HEK293 (cell line): ENCODE results near the gene GOLGA3.
A peak's percentile ranks its signal among the peaks of the same experiment; 100 is the strongest.

Experiments
- CTCF ChIA-PET: fragments of 350-600 bp; formaldehyde crosslinking; extraction: SDS; loops from one replicate; lab custom pipeline; 2021; ENCODE audit warnings: antibody characterized with exemption; lab: Yijun Ruan, JAX
- POLR2A ChIA-PET: fragments of 300-600 bp; formaldehyde crosslinking; extraction: SDS; loops from one replicate; lab custom pipeline; 2020; ENCODE audit warnings: antibody characterized with exemption, inconsistent platforms; lab: Yijun Ruan, JAX
- H3K27ac ChIP-seq: fragments of 200-500 bp; sonication (Bioruptor generic); 2 replicates; pipeline ENCODE4 v1.5.1; 2014; ENCODE audit warnings: low read depth, low read length, control low read depth, inconsistent platforms; ENCODE audit errors: extremely low read depth
- H3K36me3 ChIP-seq, 2 experiments: fragments of 200-500 bp in 1 of 2; sonication (Bioruptor generic) in 1 of 2; 1 replicate in 1 of 2; 2 replicates in 1 of 2; pipeline ENCODE4 v1.5.1; 2014 to 2017; ENCODE audit warnings: inconsistent platforms in 2 of 2, low read length in 2 of 2; ENCODE audit not compliant: control insufficient read depth in 2 of 2, insufficient read depth in 1 of 2
- H3K4me1 ChIP-seq: fragments of 200-500 bp; sonication (Bioruptor generic); 2 replicates; pipeline ENCODE4 v1.5.1; 2014; ENCODE audit warnings: mild to moderate bottlenecking, low read length, inconsistent platforms; ENCODE audit not compliant: control insufficient read depth, insufficient read depth
- H3K4me3 ChIP-seq: 2 replicates; pipeline ENCODE4 v1.5.1; 2011; ENCODE audit warnings: low read depth, mild to moderate bottlenecking, control low read depth, low read length, moderate library complexity
- H3K9me3 ChIP-seq: fragments of 200-500 bp; sonication (Bioruptor generic); 2 replicates; pipeline ENCODE4 v1.5.1; 2014; ENCODE audit warnings: low read depth, low read length, inconsistent platforms; ENCODE audit not compliant: control insufficient read depth, insufficient read depth
- GLI4 ChIP-seq: fragments of 450-650 bp; formaldehyde crosslinking; IDR thresholded peaks from 2 replicates; pipeline ENCODE4 v1.5.1; 2016; ENCODE audit warnings: missing biosample characterization, missing genetic modification characterization
- HIC1 ChIP-seq: fragments of 450-650 bp; formaldehyde crosslinking; IDR thresholded peaks from 2 replicates; pipeline ENCODE4 v1.5.1; 2016; ENCODE audit warnings: missing biosample characterization, missing genetic modification characterization
- KLF10 ChIP-seq: fragments of 450-650 bp; IDR thresholded peaks from 2 replicates; pipeline ENCODE4 v1.5.1; 2018; ENCODE audit warnings: missing biosample characterization, mild to moderate bottlenecking, missing genetic modification characterization
- SP7 ChIP-seq: fragments of 450-650 bp; formaldehyde crosslinking; IDR thresholded peaks from 2 replicates; pipeline ENCODE4 v1.5.1; 2016; ENCODE audit warnings: missing biosample characterization, missing genetic modification characterization
- ZBTB17 ChIP-seq: fragments of 450-650 bp; formaldehyde crosslinking; IDR thresholded peaks from 2 replicates; pipeline ENCODE4 v1.5.1; 2016; ENCODE audit warnings: missing biosample characterization, missing genetic modification characterization
- ZBTB7A ChIP-seq: fragments of 450-650 bp; formaldehyde crosslinking; IDR thresholded peaks from 2 replicates; pipeline ENCODE4 v1.5.1; 2016; ENCODE audit warnings: low read depth, missing biosample characterization, missing genetic modification characterization
- ZBTB8A ChIP-seq: fragments of 450-650 bp; formaldehyde crosslinking; IDR thresholded peaks from 2 replicates; pipeline ENCODE4 v1.5.1; 2016; ENCODE audit warnings: missing biosample characterization, missing genetic modification characterization
- ZNF155 ChIP-seq: fragments of 450-650 bp; formaldehyde crosslinking; IDR thresholded peaks from 2 replicates; pipeline ENCODE4 v1.5.1; 2016; ENCODE audit warnings: missing biosample characterization, missing genetic modification characterization
- ZNF175 ChIP-seq: fragments of 450-650 bp; formaldehyde crosslinking; IDR thresholded peaks from 2 replicates; pipeline ENCODE4 v1.5.1; 2016; ENCODE audit warnings: missing biosample characterization, missing genetic modification characterization
- ZNF335 ChIP-seq: fragments of 450-650 bp; formaldehyde crosslinking; conservative IDR thresholded peaks from 2 replicates; pipeline ENCODE4 v1.5.1; 2016; ENCODE audit warnings: missing biosample characterization, missing genetic modification characterization
- ZNF529 ChIP-seq: fragments of 450-650 bp; formaldehyde crosslinking; IDR thresholded peaks from 2 replicates; pipeline ENCODE4 v1.5.1; 2017; ENCODE audit warnings: missing genetic modification characterization, missing biosample characterization; ENCODE audit not compliant: insufficient replicate concordance
- ZNF560 ChIP-seq: fragments of 450-650 bp; formaldehyde crosslinking; IDR thresholded peaks from 2 replicates; pipeline ENCODE4 v1.5.1; 2017; ENCODE audit warnings: missing biosample characterization, missing genetic modification characterization, borderline replicate concordance
- ZNF580 ChIP-seq: fragments of 450-650 bp; formaldehyde crosslinking; IDR thresholded peaks from 2 replicates; pipeline ENCODE4 v1.5.1; 2016; ENCODE audit warnings: missing biosample characterization, missing genetic modification characterization
- ZNF600 ChIP-seq: fragments of 450-650 bp; formaldehyde crosslinking; IDR thresholded peaks from 2 replicates; pipeline ENCODE4 v1.5.1; 2016; ENCODE audit warnings: missing biosample characterization, missing genetic modification characterization
- ZNF645 ChIP-seq: fragments of 450-650 bp; formaldehyde crosslinking; IDR thresholded peaks from 2 replicates; pipeline ENCODE4; 2016; ENCODE audit warnings: missing biosample characterization, missing genetic modification characterization
- ZNF654 ChIP-seq: fragments of 450-650 bp; formaldehyde crosslinking; IDR thresholded peaks from 2 replicates; pipeline ENCODE4 v1.5.1; 2016; ENCODE audit warnings: low read depth, missing biosample characterization, missing genetic modification characterization
- ZNF660 ChIP-seq: fragments of 450-650 bp; IDR thresholded peaks from 2 replicates; pipeline ENCODE4 v1.5.1; 2018; ENCODE audit warnings: missing biosample characterization, mild to moderate bottlenecking, missing genetic modification characterization
- ZNF707 ChIP-seq: fragments of 450-650 bp; formaldehyde crosslinking; IDR thresholded peaks from 2 replicates; pipeline ENCODE4 v1.5.1; 2016; ENCODE audit warnings: missing biosample characterization, missing genetic modification characterization
- ZSCAN18 ChIP-seq: fragments of 450-650 bp; formaldehyde crosslinking; IDR thresholded peaks from 2 replicates; pipeline ENCODE4 v1.5.1; 2016; ENCODE audit warnings: missing biosample characterization, missing genetic modification characterization
- ZSCAN30 ChIP-seq: fragments of 450-650 bp; IDR thresholded peaks from 2 replicates; pipeline ENCODE4 v1.5.1; 2018; ENCODE audit warnings: missing biosample characterization, mild to moderate bottlenecking, missing genetic modification characterization, moderate library complexity

The GOLGA3 gene

GRCh38 chr12:132728502-132728901 is 100.2 kb downstream of the GOLGA3 start (continued):
- TF ChIP-seq ZNF645 (tag by site-specific recombination) (no peak), ZBTB7A (tag by site-specific recombination) (no peak)

GRCh38 chr12:132727091-132727794 is 101.4 kb downstream of the GOLGA3 start:
- ChIA-PET POLR2A (interaction anchor here (0.6 kb wide), 1 partner anchor 16 kb away, joined by 3 read pairs; no protein-coding TSS in a partner anchor), CTCF (no interaction called here)
- peaks cover 37 to 95% of the 10 kb centered on the region in 2 experiments for H3K36me3 ChIP-seq
- H3K4me3 ChIP-seq, result no peak overlapping the region
- H3K9me3 ChIP-seq, result no peaks in the 10 kb centered on the region
- no peaks in the 10 kb centered on the region for H3K4me1 ChIP-seq
- TF ChIP-seq HIC1 (tag by site-specific recombination) (peak; percentile 70), GLI4 (no peak)
- no peak overlapping the region for H3K27ac ChIP-seq

GRCh38 chr12:132726386-132726785 is 102.3 kb downstream of the GOLGA3 start:
- no peaks in the 10 kb centered on the region for H3K9me3 ChIP-seq
- no peak for TF ChIP-seq ZNF660 (tag by site-specific recombination)
- no peak for TF ChIP-seq ZNF560 (tag by site-specific recombination)
- no peak for TF ChIP-seq ZNF580 (tag by site-specific recombination)
- TF ChIP-seq ZBTB8A (tag by site-specific recombination), result no peak
- TF ChIP-seq KLF10, result no peak
- TF ChIP-seq ZNF335 (tag by site-specific recombination), result no peak
- TF ChIP-seq ZSCAN18, result no peak
- no peak for TF ChIP-seq ZNF155 (tag by site-specific recombination)
- no peak for TF ChIP-seq ZBTB17 (tag by site-specific recombination)
- TF ChIP-seq, all 188 proteins: peak for 0
- CTCF ChIA-PET, result no interaction called here
- Histone ChIP-seq H3K4me3 (no peak overlapping the region), H3K27ac (0 out of 2 replicates have a peak overlapping the region, but pooled peaks have one; percentile 14), H3K36me3 (peaks cover 42 to 94% of the 10 kb centered on the region in 2 experiments), H3K4me1 (no peaks in the 10 kb centered on the region)
- POLR2A ChIA-PET, result no interaction called here

GRCh38 chr12:132724506-132725241 is 104.0 kb downstream of the GOLGA3 start:
- Histone ChIP-seq H3K4me3 (no peak overlapping the region), H3K27ac (no peak overlapping the region), H3K36me3 (peaks cover 43 to 92% of the 10 kb centered on the region in 2 experiments), H3K9me3 (no peaks in the 10 kb centered on the region), H3K4me1 (no peaks in the 10 kb centered on the region)
- POLR2A ChIA-PET, result no interaction called here
- CTCF ChIA-PET, result no interaction called here
- TF ChIP-seq SP7 (tag by site-specific recombination), result no peak
- no peak for TF ChIP-seq ZNF600 (tag by site-specific recombination)
- TF ChIP-seq ZNF707, result no peak
- no peak for TF ChIP-seq ZSCAN30
- TF ChIP-seq GLI4, result no peak
- TF ChIP-seq ZNF529 (tag by site-specific recombination), result no peak
- no peak for TF ChIP-seq ZNF654
- TF ChIP-seq ZNF175 (tag by site-specific recombination), result no peak
